Activated CD8-positive, alpha-beta T cell treated with anti-CD3 and anti-CD28 coated beads for 36 hours (primary cell): ENCODE measurements around the gene NCOA7. TPM values are rescaled to one million over a fixed set of nuclear protein-coding genes. Genes with fewer than 3 reads are reported as not detected.

Source experiments
- ATAC-seq: fragments of 200-7000 bp; cut with Tn5 transposase; one replicate; pipeline ENCODE4 v1.10.0; 2021; ENCODE audit warnings: mild to moderate bottlenecking, moderate library complexity
- CTCF ChIA-PET: fragments of 350-600 bp; sonication (Branson Sonifier 250); formaldehyde crosslinking; loops from one replicate; lab custom pipeline; 2021; ENCODE audit warnings: antibody characterized with exemption; lab: Charles Lee
- POLR2A ChIA-PET: fragments of 350-600 bp; sonication (Branson Sonifier 250); formaldehyde crosslinking; loops from one replicate; lab custom pipeline; 2021; ENCODE audit warnings: antibody characterized with exemption; lab: Charles Lee
- DNase-seq: peaks from one replicate; pipeline ENCODE4 v3.0.0-alpha.2; 2020
- H3K27ac Mint-ChIP-seq: one replicate; pipeline ENCODE4 v1.8.0; 2021; ENCODE audit warnings: mild to moderate bottlenecking, mixed read lengths
- H3K27me3 Mint-ChIP-seq: one replicate; pipeline ENCODE4 v1.8.0; 2021; ENCODE audit warnings: mixed read lengths
- H3K36me3 Mint-ChIP-seq: one replicate; pipeline ENCODE4 v1.8.0; 2021; ENCODE audit warnings: low read depth, mixed read lengths
- H3K4me1 Mint-ChIP-seq: one replicate; pipeline ENCODE4 v1.8.0; 2021; ENCODE audit warnings: low read depth, mixed read lengths
- H3K4me3 Mint-ChIP-seq: one replicate; pipeline ENCODE4 v1.8.0; 2021; ENCODE audit warnings: mild to moderate bottlenecking, moderate library complexity, mixed read lengths
- H3K9me3 Mint-ChIP-seq: one replicate; pipeline ENCODE4 v1.8.0; 2021; ENCODE audit warnings: mixed read lengths
- CTCF ChIP-seq: fragments of 200-600 bp; IDR thresholded peaks from one replicate; pipeline ENCODE4 v1.8.0; 2022; ENCODE audit warnings: antibody characterized with exemption, mild to moderate bottlenecking
- intact Hi-C: fragments of 100-400 bp; cut with micrococcal nuclease; formaldehyde crosslinking; loops from one replicate; pipeline ENCODE4 v1.10.0; 2022
- total RNA-seq, 2 experiments: library from RNA; stranded (reverse); gene quantifications; one replicate each; pipeline ENCODE4 v1.2.3, GENCODE V29; 2021

NCOA7 gene
- total RNA-seq, 2 experiments from 2014 or later = 43.4 to 44.9 TPM

DNA sequence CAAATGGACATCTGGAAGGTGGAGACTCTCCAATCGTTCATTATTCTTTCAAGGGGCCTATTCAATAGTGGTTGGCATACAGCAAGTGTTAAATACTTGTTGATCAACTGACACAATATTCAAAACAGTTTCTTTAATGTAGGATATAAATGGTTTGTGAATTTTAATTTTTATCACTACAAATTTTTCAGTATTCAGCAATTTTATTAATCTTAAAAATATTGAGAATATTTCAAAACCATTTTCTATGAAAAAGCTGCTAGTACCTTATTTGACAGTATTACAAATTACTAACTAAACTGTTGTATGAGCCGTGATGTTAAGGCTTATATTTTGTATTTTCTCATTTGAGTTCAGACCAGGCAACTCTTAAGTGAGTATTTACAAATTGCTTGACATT, 32.4 kb downstream of the NCOA7 start:
- peaks cover 40% of the 10 kb centered on the region for H3K36me3 Mint-ChIP-seq
- intact Hi-C loops = no loop called here
- no peak overlapping the region for H3K4me3 Mint-ChIP-seq
- no peaks in the 10 kb centered on the region for H3K27me3 Mint-ChIP-seq
- no peak for DNase-seq
- CTCF ChIA-PET = no interaction called here
- POLR2A ChIA-PET = interaction anchor here (0.9 to 1.3 kb wide), 2 partner anchors 15 to 17 kb away, joined by 3 to 4 read pairs; no protein-coding TSS in a partner anchor
- TF ChIP-seq CTCF = no peak
- no peak overlapping the region for H3K27ac Mint-ChIP-seq
- no peak for ATAC-seq
- peaks cover 33% of the 10 kb centered on the region for H3K4me1 Mint-ChIP-seq
- H3K9me3 Mint-ChIP-seq = peaks cover 2% of the 10 kb centered on the region

DNA sequence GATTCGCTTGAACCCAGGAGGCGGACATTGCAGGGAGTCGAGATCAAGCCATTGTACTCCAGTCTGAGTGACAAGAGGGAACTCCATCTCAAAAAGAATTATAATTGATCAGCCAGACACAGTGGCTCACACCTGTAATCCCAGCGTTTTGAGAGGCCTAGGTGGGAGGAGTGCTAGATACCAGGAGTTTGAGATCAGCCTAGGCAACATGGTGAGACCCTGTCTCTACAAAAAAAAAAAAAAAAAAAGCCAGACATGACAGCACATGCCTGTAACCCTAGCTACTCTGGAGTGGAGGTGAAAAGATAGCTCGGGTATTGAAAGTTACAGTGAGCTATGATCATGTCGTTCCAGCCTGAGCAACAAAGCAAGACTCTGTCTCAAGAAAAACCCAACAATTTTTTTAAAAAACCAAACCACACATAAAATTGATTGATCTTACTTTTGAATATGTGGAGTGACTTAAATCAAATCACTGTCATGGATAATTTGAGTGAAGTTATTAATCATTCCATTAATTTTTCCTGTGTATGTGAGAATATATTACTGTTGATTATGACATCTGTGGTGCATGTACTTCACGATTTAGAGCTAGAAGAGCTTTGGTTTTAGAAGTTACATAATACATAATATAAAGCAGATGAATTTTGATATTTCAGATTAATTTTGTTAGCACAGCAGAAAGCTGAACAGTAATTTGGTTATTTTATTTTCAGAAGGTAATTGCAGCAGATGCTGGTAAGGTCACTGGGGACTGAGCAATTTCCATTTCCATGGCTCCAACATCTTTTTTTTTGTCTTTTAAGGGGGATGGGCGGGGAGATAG, 34.4 kb downstream of the NCOA7 start:
- DNase-seq = no peak
- Mint-ChIP-seq H3K9me3 (peaks cover 2% of the 10 kb centered on the region), H3K27me3 (no peaks in the 10 kb centered on the region), H3K27ac (no peak overlapping the region), H3K4me1 (peaks cover 37% of the 10 kb centered on the region), H3K36me3 (peaks cover 33% of the 10 kb centered on the region), H3K4me3 (no peak overlapping the region)
- POLR2A ChIA-PET = no interaction called here
- TF ChIP-seq CTCF = no peak
- CTCF ChIA-PET = interaction anchor here (1.2 kb wide), 1 partner anchor 64 kb away, joined by 5 read pairs; no protein-coding TSS in a partner anchor
- intact Hi-C loops = no loop called here
- ATAC-seq = no peak

- H3K27ac Mint-ChIP-seq = no peak overlapping the region
- ChIA-PET CTCF (interaction anchor here (0.7 kb wide), 1 partner anchor 35 kb away, joined by 3 read pairs; no protein-coding TSS in a partner anchor), POLR2A (no interaction called here)
- TF ChIP-seq CTCF = no peak
- peaks cover 39% of the 10 kb centered on the region for H3K4me1 Mint-ChIP-seq
- H3K36me3 Mint-ChIP-seq = peaks cover 23% of the 10 kb centered on the region
- peaks cover 2% of the 10 kb centered on the region for H3K9me3 Mint-ChIP-seq
- H3K4me3 Mint-ChIP-seq = no peak overlapping the region
- intact Hi-C loops = no loop called here
- ATAC-seq (no peak), DNase-seq (no peak)
- no peaks in the 10 kb centered on the region for H3K27me3 Mint-ChIP-seq
Measured at GRCh38 chr6:125826695-125827463, 36.1 kb downstream of the NCOA7 start.

- intact Hi-C loops = no loop called here
- ChIA-PET CTCF (interaction anchor here (1.2 kb wide), 2 partner anchors 36 to 146 kb away, joined by 3 to 4 read pairs; no protein-coding TSS in a partner anchor), POLR2A (no interaction called here)
- ATAC-seq = no peak
- no peak for DNase-seq
- H3K27me3 Mint-ChIP-seq = no peaks in the 10 kb centered on the region
- H3K27ac Mint-ChIP-seq = no peak overlapping the region
- TF ChIP-seq CTCF = no peak
- peaks cover 2% of the 10 kb centered on the region for H3K9me3 Mint-ChIP-seq
- peaks cover 21% of the 10 kb centered on the region for H3K36me3 Mint-ChIP-seq
- no peak overlapping the region for H3K4me3 Mint-ChIP-seq
- H3K4me1 Mint-ChIP-seq = peaks cover 43% of the 10 kb centered on the region
Measured at GRCh38 chr6:125827788-125828320, 37.1 kb downstream of the NCOA7 start.
